NCI-H526 treated with DMSO at 0.1 percent for 48 hours (cell line): Measurements from ENCODE around the gene GCDH.
"Not testable (repeated sequence)": the region's sequence is repeated elsewhere in the genome, so short reads cannot be mapped to it uniquely, and the experiment has no call there.

Experiments used
- DNase-seq: peaks from one replicate; lab custom pipeline; 2025; lab: John Stamatoyannopoulos, UW

The GCDH gene

DNA sequence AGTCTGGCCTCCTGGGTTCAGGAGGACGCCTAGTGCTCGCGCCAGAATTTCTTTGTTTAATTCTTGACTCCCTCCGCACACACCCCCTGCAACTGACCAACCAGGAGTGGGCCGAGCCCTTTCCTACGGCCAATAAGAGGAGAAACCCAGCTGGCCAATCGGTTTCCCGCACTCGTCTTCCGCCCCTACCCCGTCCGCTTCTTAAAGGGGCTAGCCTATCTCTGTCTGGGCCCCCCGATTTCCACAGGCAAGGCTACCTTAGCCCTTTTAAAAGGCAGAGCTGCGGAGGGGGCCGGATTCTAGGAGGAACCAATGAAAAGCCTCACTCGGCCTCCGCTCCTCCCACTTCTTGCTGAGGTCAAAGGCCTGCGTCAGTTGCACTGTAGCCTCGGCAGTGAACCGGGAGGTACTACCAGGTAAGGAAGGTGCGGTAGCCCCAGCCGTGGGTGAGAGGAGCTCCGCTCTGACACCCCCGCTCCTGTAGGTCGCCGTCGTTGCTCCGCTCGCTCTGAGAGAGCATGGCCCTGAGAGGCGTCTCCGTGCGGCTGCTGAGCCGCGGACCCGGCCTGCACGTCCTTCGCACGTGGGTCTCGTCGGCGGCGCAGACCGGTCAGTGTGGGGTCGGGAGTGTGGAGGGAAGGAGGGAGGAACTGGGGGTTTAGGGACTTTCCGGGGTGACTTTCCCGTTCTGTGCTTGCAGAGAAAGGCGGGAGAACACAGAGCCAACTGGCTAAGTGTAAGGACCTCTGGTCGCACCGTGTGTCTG, at the start of gene GCDH:
Gene GCDH, plus strand, starts transcription at position 374 of the 766 bp plus-strand sequence. Its CDS starts 145 bp downstream, at position 519.
- peak; percentile 97 for DNase-seq

- DNase-seq = no peak
Observed at GRCh38 chr19:12842511-12842910, 48.4 kb upstream of the GCDH start.

DNA sequence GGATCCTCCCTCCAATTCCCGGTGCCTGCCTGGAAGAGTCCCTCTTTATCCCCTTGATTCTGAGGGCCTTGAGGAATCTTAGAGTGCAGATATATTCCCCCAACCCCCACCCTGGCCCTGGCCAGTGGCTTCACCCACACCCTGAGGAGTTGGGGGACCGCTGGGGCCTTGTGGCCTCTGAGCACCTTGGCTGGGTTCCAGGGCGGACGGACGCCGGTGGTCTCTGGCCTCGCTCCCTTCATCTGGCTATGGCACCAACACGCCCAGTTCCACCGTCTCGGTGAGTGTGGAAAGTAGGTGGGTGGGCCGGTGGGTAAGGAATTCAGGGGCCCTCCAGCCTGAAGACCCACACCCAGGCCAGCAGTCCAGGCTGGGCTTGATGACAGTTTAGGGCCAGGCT, 47.6 kb upstream of the GCDH start:
- DNase-seq = no peak

DNA sequence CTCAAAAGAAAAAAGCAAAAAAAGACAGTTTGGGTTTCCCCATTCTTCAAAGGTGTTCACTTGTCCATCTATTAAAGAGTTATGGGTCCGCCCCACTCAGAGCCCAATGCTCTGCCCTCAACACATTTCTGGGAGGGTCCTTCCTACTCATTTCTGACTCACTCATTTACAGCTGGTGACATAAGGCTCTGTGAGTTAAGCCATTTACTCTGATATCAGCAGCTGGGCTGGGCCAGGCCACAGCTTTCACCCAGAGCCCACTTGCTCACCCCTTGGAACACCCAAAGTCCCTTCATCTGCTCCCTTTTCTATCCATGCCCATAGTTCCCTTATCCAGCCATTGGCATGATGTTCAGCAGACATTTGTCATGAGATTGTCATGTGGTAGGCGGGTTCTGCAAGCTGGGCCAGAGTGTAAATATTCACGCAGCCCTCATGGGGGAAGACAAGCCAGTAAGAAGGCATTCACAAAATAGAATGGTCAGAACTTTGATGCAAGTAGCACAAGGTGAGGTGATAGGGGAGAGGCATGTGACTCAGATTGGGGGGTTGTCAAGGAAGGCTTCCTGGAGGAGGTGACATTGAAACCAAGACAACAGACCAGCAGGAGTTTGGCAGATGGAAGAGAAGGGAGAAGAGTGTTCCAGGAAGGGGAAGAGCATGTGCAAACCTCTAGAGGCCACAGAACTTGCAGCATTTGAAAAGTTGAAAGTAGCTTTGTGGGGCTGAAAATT, 46.8 kb upstream of the GCDH start:
- DNase-seq = no peak

- DNase-seq = not testable (repeated sequence)
Observed at GRCh38 chr19:12846613-12847012, 44.3 kb upstream of the GCDH start.

DNA sequence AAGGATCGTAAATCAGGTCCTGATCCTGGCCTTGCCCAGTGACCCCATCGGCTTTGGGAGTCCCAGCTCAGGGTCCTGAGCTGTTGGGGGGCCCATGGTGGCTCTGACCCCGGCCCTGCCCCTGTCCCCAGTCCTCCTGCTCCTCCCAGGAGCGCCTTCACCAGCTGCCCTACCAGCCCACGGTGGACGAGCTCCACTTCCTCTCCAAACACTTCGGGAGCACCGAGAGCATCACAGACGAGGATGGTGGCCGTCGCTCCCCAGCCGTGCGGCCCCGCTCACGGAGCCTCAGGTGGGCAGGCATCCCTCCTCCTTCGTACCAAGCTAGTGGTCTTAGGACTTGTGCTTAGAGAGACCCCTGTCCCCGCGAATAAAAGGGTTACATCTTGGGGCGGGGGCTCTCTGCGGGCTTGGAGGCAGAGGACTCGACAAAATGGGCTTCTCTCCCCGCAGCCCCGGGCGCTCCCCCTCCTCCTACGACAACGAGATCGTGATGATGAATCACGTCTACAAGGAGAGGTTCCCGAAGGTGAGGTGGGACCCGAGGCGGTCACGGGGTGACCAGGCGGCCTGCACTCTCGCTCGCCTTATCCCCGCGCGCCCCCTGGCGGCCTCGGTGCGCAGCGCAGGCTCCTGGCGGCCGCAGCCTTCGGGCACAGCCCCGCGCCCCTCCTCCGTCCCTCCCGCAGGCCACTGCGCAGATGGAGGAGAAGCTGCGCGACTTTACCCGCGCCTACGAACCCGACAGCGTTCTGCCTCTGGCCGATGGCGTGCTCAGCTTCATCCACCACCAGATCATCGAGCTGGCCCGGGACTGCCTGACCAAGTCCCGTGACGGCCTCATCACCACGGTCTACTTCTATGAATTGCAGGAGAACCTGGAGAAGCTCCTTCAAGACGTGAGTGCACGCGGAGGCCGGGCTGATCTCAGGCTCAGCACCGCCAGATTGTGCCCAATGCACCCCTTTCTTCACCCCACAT, 43.5 kb upstream of the GCDH start:
- no peak for DNase-seq

DNA sequence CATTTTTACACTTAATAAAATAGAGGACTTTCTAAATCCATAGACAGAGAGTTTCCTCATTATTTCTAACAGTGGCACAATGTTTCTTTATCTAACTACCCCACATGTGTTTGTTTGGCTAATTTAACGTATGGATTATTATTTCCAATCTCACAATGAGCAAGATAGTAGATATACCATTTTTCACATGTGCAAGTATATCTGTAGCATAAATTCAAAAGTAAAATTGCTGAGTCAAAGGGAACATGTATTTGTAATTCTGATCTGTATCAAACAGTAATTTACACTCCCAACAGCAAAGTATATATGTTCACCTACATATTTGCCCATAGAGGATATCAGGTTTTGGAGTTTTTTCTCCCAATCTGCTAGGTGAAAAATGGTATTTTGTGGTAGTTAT, 34.3 kb upstream of the GCDH start:
- DNase-seq = no peak

DNA sequence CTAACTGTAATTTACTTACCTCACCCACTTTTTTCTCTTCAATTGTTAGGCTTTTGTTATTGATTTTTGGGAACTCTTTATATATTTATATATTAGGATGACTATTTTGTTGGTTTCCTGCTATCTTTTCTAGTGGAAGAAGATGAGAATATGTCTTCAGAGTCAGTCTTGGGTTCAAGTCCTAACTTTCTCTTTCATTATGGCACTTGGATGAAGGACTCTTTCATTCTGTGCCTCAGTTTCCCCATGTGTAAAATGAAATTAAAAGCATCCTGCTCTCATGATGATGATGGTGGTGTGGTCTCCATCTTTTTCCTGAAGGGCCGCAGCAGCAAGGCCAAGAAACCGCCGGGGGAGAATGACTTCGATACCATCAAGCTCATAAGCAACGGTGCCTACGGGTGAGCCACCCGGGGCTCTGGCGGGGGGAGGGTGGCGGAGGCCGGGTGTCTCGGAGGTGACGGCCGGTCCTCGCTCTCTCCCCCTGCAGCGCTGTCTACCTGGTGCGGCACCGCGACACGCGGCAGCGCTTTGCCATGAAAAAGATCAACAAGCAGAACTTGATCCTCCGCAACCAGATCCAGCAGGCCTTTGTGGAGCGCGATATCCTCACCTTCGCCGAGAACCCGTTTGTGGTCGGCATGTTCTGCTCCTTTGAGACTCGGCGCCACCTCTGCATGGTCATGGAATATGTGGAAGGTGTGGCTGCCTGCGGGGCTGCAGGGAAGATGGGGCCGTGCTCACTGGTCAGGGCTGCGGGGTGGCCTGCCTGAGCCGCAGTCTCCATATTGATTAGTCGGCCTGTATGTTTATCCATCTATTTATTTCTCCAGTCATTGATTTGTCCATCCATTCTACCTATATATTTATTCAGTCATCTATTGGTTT, 32.7 kb upstream of the GCDH start:
- DNase-seq = no peak

DNA sequence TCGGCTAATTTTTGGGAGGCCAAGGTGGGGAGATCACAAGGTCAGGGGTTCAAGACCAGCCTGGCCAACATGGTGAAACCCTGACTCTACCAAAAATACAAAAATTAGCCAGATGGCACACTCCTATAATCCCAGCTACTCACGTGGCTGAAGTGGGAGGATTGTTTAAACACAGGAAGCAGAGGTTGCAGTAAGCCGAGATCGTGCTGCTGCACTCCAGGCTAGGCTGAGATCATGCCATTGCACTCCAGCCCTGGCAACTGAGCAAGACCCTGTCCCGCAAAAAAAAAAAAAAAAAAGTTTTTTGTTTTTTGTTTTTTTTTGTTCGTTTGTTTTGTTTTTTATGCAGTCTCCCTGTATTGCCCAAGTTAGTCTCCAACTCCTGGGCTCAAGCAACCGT, 31.4 kb upstream of the GCDH start:
- no peak for DNase-seq

GRCh38 chr19:12864143-12864542, 26.8 kb upstream of the GCDH start:
- no peak for DNase-seq

DNA sequence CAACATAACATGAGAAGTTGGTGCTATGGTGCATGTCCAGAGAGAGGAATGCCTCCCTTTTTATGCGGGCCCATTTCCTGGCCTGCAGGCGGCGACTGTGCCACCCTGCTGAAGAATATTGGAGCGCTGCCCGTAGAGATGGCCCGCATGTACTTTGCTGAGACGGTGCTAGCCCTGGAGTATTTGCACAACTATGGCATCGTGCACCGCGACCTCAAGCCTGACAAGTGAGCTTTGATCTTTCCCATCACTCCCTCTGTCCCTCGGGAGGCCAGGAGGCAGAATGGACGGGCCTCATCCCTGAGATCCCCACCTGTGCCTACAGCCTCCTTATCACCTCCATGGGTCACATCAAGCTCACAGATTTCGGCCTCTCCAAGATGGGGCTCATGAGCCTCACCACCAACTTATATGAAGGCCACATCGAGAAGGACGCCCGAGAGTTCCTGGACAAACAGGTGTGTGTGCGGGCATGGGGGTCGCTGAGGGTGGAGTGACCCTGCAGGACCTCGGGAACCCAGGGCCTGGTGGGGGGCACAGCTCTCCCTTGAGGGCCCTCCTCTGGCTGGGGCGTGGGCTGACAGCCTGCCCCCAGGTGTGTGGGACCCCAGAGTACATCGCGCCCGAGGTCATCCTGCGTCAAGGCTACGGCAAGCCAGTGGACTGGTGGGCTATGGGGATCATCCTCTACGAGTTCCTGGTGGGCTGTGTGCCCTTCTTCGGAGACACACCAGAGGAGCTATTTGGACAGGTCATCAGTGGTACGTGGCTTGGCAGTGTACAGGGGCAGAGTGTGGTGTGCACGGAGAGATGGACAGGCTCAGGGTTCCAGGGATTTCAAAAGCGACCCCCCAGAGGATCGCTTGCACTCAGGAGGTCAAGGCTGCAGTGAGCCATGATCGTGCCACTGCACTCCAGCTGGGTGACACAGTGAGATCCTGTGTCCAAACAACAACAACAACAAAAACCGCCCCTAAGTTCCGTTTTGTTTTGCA, 25.9 kb upstream of the GCDH start:
- DNase-seq = no peak

GRCh38 chr19:12865746-12866415, 25.1 kb upstream of the GCDH start:
- no peak for DNase-seq

- DNase-seq = no peak
Observed at GRCh38 chr19:12866416-12867119, 24.4 kb upstream of the GCDH start.

- DNase-seq = no peak
Observed at GRCh38 chr19:12867120-12868099, 23.6 kb upstream of the GCDH start.

DNA sequence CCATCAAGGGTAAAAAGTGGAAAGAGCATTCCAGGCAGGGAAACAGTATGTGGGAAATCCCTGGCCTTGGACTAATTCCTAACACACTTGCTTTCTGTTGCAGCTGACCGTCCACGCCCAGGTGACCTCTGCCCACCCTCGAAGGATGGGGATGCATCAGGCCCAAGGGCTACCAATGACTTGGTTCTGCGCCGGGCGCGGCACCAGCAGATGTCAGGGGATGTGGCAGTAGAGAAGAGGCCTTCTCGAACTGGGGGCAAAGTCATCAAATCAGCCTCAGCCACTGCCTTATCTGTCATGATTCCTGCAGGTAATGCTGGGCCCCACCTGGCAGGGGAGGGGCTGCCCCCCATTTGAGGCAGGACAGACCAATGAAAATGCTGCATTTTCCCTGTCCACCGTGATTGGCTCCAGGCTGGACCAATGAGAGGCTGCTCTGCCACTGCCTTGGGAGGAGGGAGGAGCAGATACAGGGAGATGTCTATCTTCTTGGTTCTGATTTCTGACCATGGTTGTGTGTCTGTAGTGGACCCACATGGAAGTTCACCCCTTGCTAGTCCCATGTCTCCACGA, 22.3 kb upstream of the GCDH start:
- no peak for DNase-seq

- DNase-seq = no peak
Observed at GRCh38 chr19:12871681-12872080, 19.3 kb upstream of the GCDH start.

DNA sequence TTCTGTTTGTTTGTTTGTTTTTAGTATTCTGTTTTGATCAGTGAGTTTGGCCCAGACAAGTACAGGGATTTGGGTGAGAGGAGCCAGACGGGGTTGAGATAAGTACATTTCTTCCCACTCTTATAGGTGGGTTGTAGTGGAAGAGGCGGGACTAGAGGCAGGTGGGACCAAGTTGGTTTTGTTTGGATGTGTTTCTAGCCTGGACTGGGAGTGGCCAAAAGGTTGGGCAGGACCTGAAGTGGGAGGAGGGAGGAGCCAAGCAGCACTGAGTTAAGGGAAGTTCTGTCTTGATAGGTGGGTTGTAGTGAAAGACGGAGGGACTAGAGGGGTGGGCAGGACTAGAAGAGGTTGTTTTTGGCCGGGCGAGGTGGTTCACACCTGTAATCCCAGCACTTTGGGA, 18.7 kb upstream of the GCDH start:
- DNase-seq = no peak
